ENCODE measurements around the gene ARHGEF6.

Gene ARHGEF6

GRCh38 chrX:136691028-136691809 lies 89.5 kb downstream of the ARHGEF6 start:
- DNase-seq (ENCODE audit: low read depth, low spot score), result peak; percentile 10

GRCh38 chrX:136689436-136689835 lies 91.3 kb downstream of the ARHGEF6 start:
- peak; percentile 51 for DNase-seq (ENCODE audit: low read depth, low spot score)

GRCh38 chrX:136687457-136687856 lies 93.3 kb downstream of the ARHGEF6 start:
- DNase-seq (ENCODE audit: low read depth, low spot score), result no peak

GRCh38 chrX:136684120-136684519 lies 96.6 kb downstream of the ARHGEF6 start:
- no peak for DNase-seq (ENCODE audit: low read depth, low spot score)

- no peak for DNase-seq (ENCODE audit: low read depth, low spot score)
Measured at GRCh38 chrX:136679531-136679930, 101.2 kb downstream of the ARHGEF6 start.

GRCh38 chrX:136674270-136674985 lies 106.3 kb downstream of the ARHGEF6 start:
- no peak for DNase-seq (ENCODE audit: low read depth, low spot score)

GRCh38 chrX:136671006-136671610 lies 109.6 kb downstream of the ARHGEF6 start:
- DNase-seq (ENCODE audit: low read depth, low spot score), result no peak

GRCh38 chrX:136667446-136668168 lies 113.1 kb downstream of the ARHGEF6 start:
- no peak for DNase-seq (ENCODE audit: low read depth, low spot score)

GRCh38 chrX:136666088-136666487 lies 114.6 kb downstream of the ARHGEF6 start:
- DNase-seq (ENCODE audit: low read depth, low spot score), result no peak

GRCh38 chrX:136665258-136665900 lies 115.4 kb downstream of the ARHGEF6 start:
- DNase-seq (ENCODE audit: low read depth, low spot score), result no peak

GRCh38 chrX:136662976-136663375 lies 117.8 kb downstream of the ARHGEF6 start:
- no peak for DNase-seq (ENCODE audit: low read depth, low spot score)

GRCh38 chrX:136662104-136662503 lies 118.6 kb downstream of the ARHGEF6 start:
- no peak for DNase-seq (ENCODE audit: low read depth, low spot score)

- no peak for DNase-seq (ENCODE audit: low read depth, low spot score)
Measured at GRCh38 chrX:136660896-136661295, 119.8 kb downstream of the ARHGEF6 start.

GRCh38 chrX:136659174-136659573 lies 121.6 kb downstream of the ARHGEF6 start:
- DNase-seq (ENCODE audit: low read depth, low spot score), result no peak

- no peak for DNase-seq (ENCODE audit: low read depth, low spot score)
Measured at GRCh38 chrX:136658151-136658550, 122.6 kb downstream of the ARHGEF6 start.

- DNase-seq (ENCODE audit: low read depth, low spot score), result no peak
Measured at GRCh38 chrX:136656361-136656964, 124.3 kb downstream of the ARHGEF6 start.

- no peak for DNase-seq (ENCODE audit: low read depth, low spot score)
Measured at GRCh38 chrX:136652822-136653723, 127.7 kb downstream of the ARHGEF6 start.

GRCh38 chrX:136650811-136651210 lies 129.9 kb downstream of the ARHGEF6 start:
- DNase-seq (ENCODE audit: low read depth, low spot score), result no peak

GRCh38 chrX:136647677-136648360 lies 132.9 kb downstream of the ARHGEF6 start, which contains the start of gene CD40LG:
Gene CD40LG (plus strand): TSS chrX:136648158. CDS start chrX:136648249, 91 bp downstream.
- no peak for DNase-seq (ENCODE audit: low read depth, low spot score)
